ENCODE measurements around the gene CHST11.
A peak's percentile ranks its signal among the peaks of the same experiment; 100 is the strongest.

CHST11 gene

GRCh38 chr12:104656921-104657320 lies 200.2 kb downstream of the CHST11 start:
- FAIRE-seq (no peak), DNase-seq (ENCODE audit: extremely low spot score, insufficient read length, low read depth) (no peak)

GRCh38 chr12:104657726-104658484 lies 201.2 kb downstream of the CHST11 start:
- DNase-seq (ENCODE audit: extremely low spot score, insufficient read length, low read depth) (no peak), FAIRE-seq (no peak)

- FAIRE-seq (no peak), DNase-seq (ENCODE audit: extremely low spot score, insufficient read length, low read depth) (no peak)
Observed at GRCh38 chr12:104659058-104659457, 202.3 kb downstream of the CHST11 start.

- FAIRE-seq = no peak
- DNase-seq (ENCODE audit: extremely low spot score, insufficient read length, low read depth) = no peak
Observed at GRCh38 chr12:104662203-104662602, 205.5 kb downstream of the CHST11 start.

GRCh38 chr12:104662908-104663307 lies 206.2 kb downstream of the CHST11 start:
- DNase-seq (ENCODE audit: extremely low spot score, insufficient read length, low read depth) (no peak), FAIRE-seq (no peak)

- DNase-seq (ENCODE audit: extremely low spot score, insufficient read length, low read depth) (no peak), FAIRE-seq (no peak)
Observed at GRCh38 chr12:104664351-104664750, 207.6 kb downstream of the CHST11 start.

GRCh38 chr12:104665296-104665695 lies 208.5 kb downstream of the CHST11 start:
- FAIRE-seq = peak; percentile 38
- DNase-seq (ENCODE audit: extremely low spot score, insufficient read length, low read depth) = no peak

- FAIRE-seq = no peak
- DNase-seq (ENCODE audit: extremely low spot score, insufficient read length, low read depth) = no peak
Observed at GRCh38 chr12:104667139-104667538, 210.4 kb downstream of the CHST11 start.

GRCh38 chr12:104668274-104668718 lies 211.5 kb downstream of the CHST11 start:
- FAIRE-seq (no peak), DNase-seq (ENCODE audit: extremely low spot score, insufficient read length, low read depth) (no peak)

GRCh38 chr12:104669089-104669721 lies 212.5 kb downstream of the CHST11 start:
- DNase-seq (ENCODE audit: extremely low spot score, insufficient read length, low read depth) (no peak), FAIRE-seq (no peak)

GRCh38 chr12:104669851-104670337 lies 213.1 kb downstream of the CHST11 start:
- DNase-seq (ENCODE audit: extremely low spot score, insufficient read length, low read depth) = no peak
- FAIRE-seq = peak; percentile 74

GRCh38 chr12:104670439-104671408 lies 214.0 kb downstream of the CHST11 start:
- FAIRE-seq (no peak), DNase-seq (ENCODE audit: extremely low spot score, insufficient read length, low read depth) (no peak)

- DNase-seq (ENCODE audit: extremely low spot score, insufficient read length, low read depth) (peak; percentile 54), FAIRE-seq (peak; percentile 92)
Observed at GRCh38 chr12:104671409-104672095, 214.8 kb downstream of the CHST11 start.

GRCh38 chr12:104672096-104672445 lies 215.3 kb downstream of the CHST11 start:
- DNase-seq (ENCODE audit: extremely low spot score, insufficient read length, low read depth) (no peak), FAIRE-seq (no peak)

- FAIRE-seq = no peak
- no peak for DNase-seq (ENCODE audit: extremely low spot score, insufficient read length, low read depth)
Observed at GRCh38 chr12:104672501-104673265, 215.9 kb downstream of the CHST11 start.

GRCh38 chr12:104673294-104673693 lies 216.5 kb downstream of the CHST11 start:
- FAIRE-seq (no peak), DNase-seq (ENCODE audit: extremely low spot score, insufficient read length, low read depth) (no peak)

- DNase-seq (ENCODE audit: extremely low spot score, insufficient read length, low read depth) (no peak), FAIRE-seq (no peak)
Observed at GRCh38 chr12:104673696-104674482, 217.1 kb downstream of the CHST11 start.

GRCh38 chr12:104676636-104677035 lies 219.9 kb downstream of the CHST11 start:
- no peak for FAIRE-seq
- DNase-seq (ENCODE audit: extremely low spot score, insufficient read length, low read depth) = no peak
